GM12892 (cell line): ENCODE results near the gene DUSP1.

ENCODE experiments used
- POLR2A ChIP-seq: IDR thresholded peaks from 2 replicates; pipeline ENCODE4 v1.6.1; 2011; ENCODE audit warnings: low read depth, low read length, control low read depth
- TAF1 ChIP-seq: IDR thresholded peaks from 2 replicates; pipeline ENCODE4 v1.6.1; 2011; ENCODE audit warnings: low read depth, mild to moderate bottlenecking, control low read depth, low read length, borderline replicate concordance

GRCh38 chr5:172817664-172818063 is 46.7 kb upstream of the DUSP1 start:
- TF ChIP-seq TAF1 (no peak), POLR2A (no peak)
